B cell (primary cell): Measurements from ENCODE around the gene ZMIZ1. TPM values are rescaled to one million over a fixed set of nuclear protein-coding genes. Genes with fewer than 3 reads are reported as not detected.

ENCODE experiments used
- ATAC-seq: fragments of 200-7000 bp; cut with Tn5 transposase; one replicate; pipeline ENCODE4 v1.10.0; 2021; ENCODE audit warnings: low read depth, mild to moderate bottlenecking, moderate number of reproducible peaks, moderate library complexity
- CTCF ChIA-PET: fragments of 350-600 bp; sonication (Branson Sonifier 250); formaldehyde crosslinking; loops from one replicate; lab custom pipeline; 2021; ENCODE audit warnings: antibody characterized with exemption, inconsistent platforms; lab: Charles Lee
- POLR2A ChIA-PET: fragments of 350-600 bp; sonication (Branson Sonifier 250); formaldehyde crosslinking; loops from one replicate; lab custom pipeline; 2021; ENCODE audit warnings: antibody characterized with exemption; lab: Charles Lee
- DNase-seq: peaks from one replicate; pipeline ENCODE4 v3.0.0; 2013
- H2AFZ ChIP-seq: 2 replicates; pipeline ENCODE4 v1.6.1; 2012; ENCODE audit warnings: mild to moderate bottlenecking, low read depth, low read length; ENCODE audit not compliant: insufficient read depth, poor library complexity, severe bottlenecking
- H3K27ac ChIP-seq, 2 donors: 1 replicate in 1 of 2; 2 replicates in 1 of 2; pipeline ENCODE4 v1.5.1; 2012 to 2013; ENCODE audit warnings: low read length in 2 of 2, mild to moderate bottlenecking in 2 of 2, moderate library complexity in 1 of 2
- H3K27me3 ChIP-seq, 4 experiments: fragments of 200-600 bp in 1 of 4; sonication (generic) in 1 of 4; replicated peaks in 1 of 4; 1 replicate in 2 of 4; 2 replicates in 2 of 4; pipeline versions ENCODE4 v1.6.1 to v1.7.0; 2013 to 2016; ENCODE audit warnings: low read length in 3 of 4, mild to moderate bottlenecking in 2 of 4, mixed read lengths in 1 of 4, moderate library complexity in 1 of 4; ENCODE audit not compliant: insufficient read depth in 4 of 4, control insufficient read depth in 3 of 4; ENCODE audit errors: control extremely low read depth in 1 of 4
- H3K36me3 ChIP-seq, 2 experiments: replicated peaks in 1 of 2; 1 replicate in 1 of 2; 2 replicates in 1 of 2; pipeline versions ENCODE4 v1.6.1 to v1.7.1; 2013; ENCODE audit warnings: low read length in 1 of 2; ENCODE audit not compliant: insufficient read depth in 2 of 2, control insufficient read depth in 1 of 2; ENCODE audit errors: control extremely low read depth in 1 of 2, extremely low read depth in 1 of 2
- H3K4me1 ChIP-seq, 2 donors: fragments of 200-600 bp in 1 of 2; sonication (generic) in 1 of 2; 1 replicate in 1 of 2; 2 replicates in 1 of 2; pipeline versions ENCODE4 v1.5.1 to v1.6.1; 2013 to 2017; ENCODE audit warnings: low read length in 2 of 2; ENCODE audit not compliant: control insufficient read depth in 2 of 2, insufficient read depth in 2 of 2
- H3K4me2 ChIP-seq: replicated peaks from 2 replicates; pipeline ENCODE3; 2012; ENCODE audit warnings: mild to moderate bottlenecking, low read depth, low read length; ENCODE audit not compliant: poor library complexity, severe bottlenecking
- H3K4me3 ChIP-seq, 5 experiments: fragments of 200-600 bp in 1 of 5; sonication (generic) in 1 of 5; 1 replicate in 3 of 5; 2 replicates in 2 of 5; pipeline versions ENCODE4 v1.5.1 to v1.7.0; 2011 to 2016; ENCODE audit warnings: low read length in 4 of 5, mild to moderate bottlenecking in 4 of 5, low read depth in 2 of 5, control low read depth in 1 of 5, moderate library complexity in 1 of 5; ENCODE audit not compliant: insufficient read depth in 1 of 5; ENCODE audit errors: control extremely low read depth in 1 of 5, extremely low read depth in 1 of 5
- H3K79me2 ChIP-seq: fragments of 200-600 bp; sonication (generic); one replicate; pipeline ENCODE4 v1.6.0; 2016; ENCODE audit warnings: low read length; ENCODE audit not compliant: control insufficient read depth, insufficient read depth
- H3K9ac ChIP-seq: fragments of 200-600 bp; sonication (generic); 2 replicates; pipeline ENCODE4 v1.6.1; 2017; ENCODE audit warnings: mild to moderate bottlenecking, low read length, moderate library complexity
- H3K9me3 ChIP-seq, 3 donors: one replicate each; pipeline versions ENCODE4 v1.6.1 to v1.7.1; 2013; ENCODE audit warnings: low read length in 2 of 3; ENCODE audit not compliant: control insufficient read depth in 2 of 3, insufficient read depth in 1 of 3; ENCODE audit errors: control extremely low read depth in 1 of 3
- H4K20me1 ChIP-seq: 2 replicates; pipeline ENCODE4 v1.6.0; 2012; ENCODE audit warnings: mild to moderate bottlenecking, low read length; ENCODE audit not compliant: insufficient read depth, control insufficient read depth, poor library complexity, severe bottlenecking
- H3K27ac Mint-ChIP-seq: one replicate; pipeline ENCODE4 v1.8.0; 2021; ENCODE audit warnings: mixed read lengths
- H3K27me3 Mint-ChIP-seq: one replicate; pipeline ENCODE4 v1.8.0; 2021; ENCODE audit warnings: mixed read lengths
- H3K4me1 Mint-ChIP-seq: one replicate; pipeline ENCODE4 v1.8.0; 2021; ENCODE audit warnings: mixed read lengths
- H3K4me3 Mint-ChIP-seq: one replicate; pipeline ENCODE4 v1.8.0; 2021; ENCODE audit warnings: mixed read lengths
- H3K9me3 Mint-ChIP-seq: one replicate; pipeline ENCODE4 v1.8.0; 2022; ENCODE audit warnings: mixed read lengths; ENCODE audit not compliant: insufficient read depth
- CTCF ChIP-seq: fragments of 200-600 bp; IDR thresholded peaks from one replicate; pipeline ENCODE4 v1.8.0; 2022; ENCODE audit warnings: antibody characterized with exemption, mild to moderate bottlenecking
- EZH2 ChIP-seq: IDR thresholded peaks from 2 replicates; pipeline ENCODE4 v1.6.1; 2012; ENCODE audit warnings: borderline replicate concordance, low read depth, mild to moderate bottlenecking, moderate library complexity, low read length; ENCODE audit not compliant: insufficient read depth, poor library complexity, severe bottlenecking
- WGBS: methylation state at CpG from one replicate; pipeline ENCODE4 v1.1.5; 2013; ENCODE audit warnings: missing lambda C conversion rate; ENCODE audit not compliant: insufficient coverage; 5-methylcytosine and 5-hydroxymethylcytosine counted together
- intact Hi-C: fragments of 100-400 bp; cut with micrococcal nuclease; formaldehyde crosslinking; loops from one replicate; pipeline ENCODE4 v1.10.0; 2022
- polyA plus RNA-seq: library from polyadenylated mRNA; depleted of rRNA; stranded (reverse); fragments of >200 nt; gene quantifications from 2 replicates; pipeline ENCODE4 v1.2.3, GENCODE V29; 2012
- total RNA-seq, 2 donors: library from RNA; stranded (reverse); fragments of 120-200 nt in 1 of 2; gene quantifications; 1 replicate in 1 of 2; 2 replicates in 1 of 2; pipeline versions ENCODE4 v1.2.3 to v1.2.4, GENCODE V29; 2013 to 2022

Gene ZMIZ1
- total and polyA plus RNA-seq, 2 donors (not counting 1 experiment from before 2014, with no cell fraction given), result 14.3 to 64.9 TPM

GRCh38 chr10:79274279-79275104 lies 205.7 kb downstream of the ZMIZ1 start:
- H3K36me3 ChIP-seq, result peaks cover 0 to 17% of the 10 kb centered on the region in 2 experiments
- TF ChIP-seq EZH2 (no peak), CTCF (no peak)
- Mint-ChIP-seq H3K9me3 (no peaks in the 10 kb centered on the region), H3K27me3 (no peaks in the 10 kb centered on the region), H3K4me3 (no peak overlapping the region), H3K4me1 (peaks cover 38% of the 10 kb centered on the region), H3K27ac (no peak overlapping the region)
- H3K9ac ChIP-seq, result no peak overlapping the region
- peaks cover 23% of the 10 kb centered on the region for H4K20me1 ChIP-seq
- DNase-seq, result no peak
- ATAC-seq, result no peak
- no peaks in the 10 kb centered on the region for H3K27me3 ChIP-seq
- intact Hi-C loops, result no loop called here
- peaks cover 84% of the 10 kb centered on the region for H3K79me2 ChIP-seq
- ChIA-PET POLR2A (no interaction called here), CTCF (no interaction called here)
- H3K9me3 ChIP-seq, result no peaks in the 10 kb centered on the region
- no peak overlapping the region for H2AFZ ChIP-seq
- H3K27ac ChIP-seq, result no peak overlapping the region
- no peak overlapping the region for H3K4me2 ChIP-seq
- H3K4me1 ChIP-seq, result peaks cover 14 to 31% of the 10 kb centered on the region in 2 donors
- 94% methylated on average over 27 of the region's 32 CpGs for WGBS
- H3K4me3 ChIP-seq, result no peak overlapping the region

DNA sequence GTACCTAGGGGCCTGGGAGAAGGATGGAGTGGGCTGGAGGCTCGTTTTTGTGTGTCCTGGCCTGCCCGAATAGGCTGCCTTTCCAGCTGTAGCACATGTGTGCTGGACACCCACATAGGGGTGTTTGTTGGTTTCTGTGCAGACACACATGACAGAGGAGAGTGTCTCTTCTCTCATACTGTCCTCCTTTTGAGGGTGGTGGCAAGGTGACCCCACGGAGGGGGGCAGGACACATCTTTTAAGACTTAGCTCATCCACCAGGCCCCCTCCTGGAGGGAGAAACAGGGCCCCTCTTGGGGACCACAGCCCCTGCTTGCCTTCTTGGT lies 206.3 kb downstream of the ZMIZ1 start:
- no peak overlapping the region for H3K9ac ChIP-seq
- ATAC-seq (no peak), DNase-seq (no peak)
- intact Hi-C loops, result no loop called here
- H3K27ac ChIP-seq, result no peak overlapping the region
- 67% methylated on average over 1 of the region's 3 CpGs for WGBS
- peaks cover 23% of the 10 kb centered on the region for H4K20me1 ChIP-seq
- Mint-ChIP-seq H3K27ac (no peak overlapping the region), H3K4me1 (peaks cover 32% of the 10 kb centered on the region), H3K4me3 (no peak overlapping the region), H3K27me3 (no peaks in the 10 kb centered on the region), H3K9me3 (no peaks in the 10 kb centered on the region)
- TF ChIP-seq EZH2 (no peak), CTCF (no peak)
- no peaks in the 10 kb centered on the region for H3K27me3 ChIP-seq
- H3K36me3 ChIP-seq, result peaks cover 0 to 17% of the 10 kb centered on the region in 2 experiments
- peaks cover 10 to 25% of the 10 kb centered on the region in 2 donors for H3K4me1 ChIP-seq
- CTCF ChIA-PET, result no interaction called here
- H3K4me2 ChIP-seq, result no peak overlapping the region
- H3K9me3 ChIP-seq, result no peaks in the 10 kb centered on the region
- peaks cover 78% of the 10 kb centered on the region for H3K79me2 ChIP-seq
- H2AFZ ChIP-seq, result no peak overlapping the region
- no peak overlapping the region for H3K4me3 ChIP-seq
- POLR2A ChIA-PET, result no interaction called here
